ENCODE measurements around the gene IDH3A. TPM values are rescaled to one million over a fixed set of nuclear protein-coding genes. Genes with fewer than 3 reads are reported as not detected.

IDH3A gene
- total RNA-seq, 1 donor from 2014 or later, result 40.2 TPM

- H3K4me1 Mint-ChIP-seq (ENCODE audit: low read depth, unreplicated experiment), result peaks cover 14% of the 10 kb centered on the region
- peaks cover 3% of the 10 kb centered on the region for H3K9me3 Mint-ChIP-seq (ENCODE audit: unreplicated experiment)
- peaks cover 7% of the 10 kb centered on the region for H3K27me3 Mint-ChIP-seq (ENCODE audit: unreplicated experiment)
- no peak overlapping the region for H3K4me3 Mint-ChIP-seq (ENCODE audit: unreplicated experiment)
- H3K36me3 Mint-ChIP-seq (ENCODE audit: unreplicated experiment), result no peaks in the 10 kb centered on the region
- DNase-seq, result no peak
- no peak for TF ChIP-seq CTCF (IDR thresholded peaks at IDR 0.05; ENCODE audit: partially characterized antibody, unreplicated experiment)
- peak overlapping the region; percentile 22 for H3K27ac Mint-ChIP-seq (ENCODE audit: unreplicated experiment)
Observed at GRCh38 chr15:78205856-78206255, 56.7 kb downstream of the IDH3A start.

DNA sequence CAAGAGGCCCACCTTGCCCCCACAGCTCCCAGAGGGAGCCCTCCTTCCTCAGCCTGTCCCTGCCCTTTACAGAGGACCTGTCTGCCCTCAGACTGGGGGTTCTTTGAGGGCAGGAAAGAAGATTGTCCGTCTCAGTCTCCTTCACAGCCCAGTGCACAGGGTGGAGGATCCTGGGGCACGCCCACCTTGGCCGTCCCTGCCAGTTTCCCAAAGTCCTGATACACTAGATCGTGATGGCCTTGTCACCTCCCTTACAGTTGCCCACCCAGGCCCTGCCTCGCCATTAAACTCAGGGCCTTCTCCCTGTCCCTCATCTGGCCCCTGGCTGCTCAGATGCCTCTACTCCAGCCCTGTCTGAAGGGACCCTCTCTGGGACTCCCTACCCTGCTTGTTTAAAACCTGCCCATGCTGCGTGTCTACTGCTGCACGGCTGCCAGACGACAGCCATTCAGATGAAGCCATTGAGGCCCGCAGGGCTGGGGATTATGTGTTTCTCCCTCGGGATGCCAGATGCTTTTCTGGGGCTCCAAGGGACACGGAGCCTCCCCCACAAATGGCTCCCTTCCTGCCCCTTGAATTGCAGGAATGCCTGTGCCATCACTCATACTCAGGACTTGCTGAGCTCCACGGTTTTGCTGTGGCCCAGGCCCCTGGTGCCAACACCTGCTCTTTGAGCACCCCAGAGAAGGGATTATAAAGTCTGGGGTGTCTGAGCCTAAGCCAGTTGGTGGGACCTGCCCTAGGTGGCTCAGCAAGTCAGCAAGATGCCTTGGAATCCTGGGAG lies 57.4 kb downstream of the IDH3A start:
- Mint-ChIP-seq H3K27me3 (ENCODE audit: unreplicated experiment) (peaks cover 7% of the 10 kb centered on the region), H3K27ac (ENCODE audit: unreplicated experiment) (peak overlapping the region; percentile 8), H3K4me1 (ENCODE audit: low read depth, unreplicated experiment) (peaks cover 19% of the 10 kb centered on the region), H3K4me3 (ENCODE audit: unreplicated experiment) (no peak overlapping the region), H3K36me3 (ENCODE audit: unreplicated experiment) (no peaks in the 10 kb centered on the region), H3K9me3 (ENCODE audit: unreplicated experiment) (peaks cover 3% of the 10 kb centered on the region)
- no peak for DNase-seq
- TF ChIP-seq CTCF (IDR thresholded peaks at IDR 0.05; ENCODE audit: partially characterized antibody, unreplicated experiment), result no peak

- no peaks in the 10 kb centered on the region for H3K36me3 Mint-ChIP-seq (ENCODE audit: unreplicated experiment)
- no peak for DNase-seq
- H3K27ac Mint-ChIP-seq (ENCODE audit: unreplicated experiment), result no peak overlapping the region
- H3K4me3 Mint-ChIP-seq (ENCODE audit: unreplicated experiment), result no peak overlapping the region
- H3K27me3 Mint-ChIP-seq (ENCODE audit: unreplicated experiment), result peaks cover 7% of the 10 kb centered on the region
- TF ChIP-seq CTCF (IDR thresholded peaks at IDR 0.05; ENCODE audit: partially characterized antibody, unreplicated experiment), result no peak
- H3K4me1 Mint-ChIP-seq (ENCODE audit: low read depth, unreplicated experiment), result peaks cover 19% of the 10 kb centered on the region
- H3K9me3 Mint-ChIP-seq (ENCODE audit: unreplicated experiment), result peaks cover 3% of the 10 kb centered on the region
Observed at GRCh38 chr15:78207110-78207458, 57.9 kb downstream of the IDH3A start.

- no peak for DNase-seq
- H3K36me3 Mint-ChIP-seq (ENCODE audit: unreplicated experiment), result no peaks in the 10 kb centered on the region
- peaks cover 22% of the 10 kb centered on the region for H3K4me1 Mint-ChIP-seq (ENCODE audit: low read depth, unreplicated experiment)
- TF ChIP-seq CTCF (IDR thresholded peaks at IDR 0.05; ENCODE audit: partially characterized antibody, unreplicated experiment), result no peak
- peaks cover 6% of the 10 kb centered on the region for H3K27me3 Mint-ChIP-seq (ENCODE audit: unreplicated experiment)
- no peak overlapping the region for H3K27ac Mint-ChIP-seq (ENCODE audit: unreplicated experiment)
- H3K9me3 Mint-ChIP-seq (ENCODE audit: unreplicated experiment), result peaks cover 3% of the 10 kb centered on the region
- no peak overlapping the region for H3K4me3 Mint-ChIP-seq (ENCODE audit: unreplicated experiment)
Observed at GRCh38 chr15:78207641-78208340, 58.6 kb downstream of the IDH3A start.

- Mint-ChIP-seq H3K36me3 (ENCODE audit: unreplicated experiment) (no peaks in the 10 kb centered on the region), H3K4me3 (ENCODE audit: unreplicated experiment) (no peak overlapping the region), H3K9me3 (ENCODE audit: unreplicated experiment) (peaks cover 3% of the 10 kb centered on the region), H3K4me1 (ENCODE audit: low read depth, unreplicated experiment) (peaks cover 22% of the 10 kb centered on the region), H3K27ac (ENCODE audit: unreplicated experiment) (no peak overlapping the region), H3K27me3 (ENCODE audit: unreplicated experiment) (peaks cover 7% of the 10 kb centered on the region)
- DNase-seq, result no peak
- no peak for TF ChIP-seq CTCF (IDR thresholded peaks at IDR 0.05; ENCODE audit: partially characterized antibody, unreplicated experiment)
Observed at GRCh38 chr15:78208341-78208844, 59.2 kb downstream of the IDH3A start.

Data from glutamatergic neuron (in vitro differentiated cells).